Measurements from ENCODE around the gene CERS5. TPM values are rescaled to one million over a fixed set of nuclear protein-coding genes. Genes with fewer than 3 reads are reported as not detected.
A peak's percentile ranks its signal among the peaks of the same experiment; 100 is the strongest.

The CERS5 gene
- total RNA-seq, 1 donor from 2014 or later = 18.9 TPM

DNA sequence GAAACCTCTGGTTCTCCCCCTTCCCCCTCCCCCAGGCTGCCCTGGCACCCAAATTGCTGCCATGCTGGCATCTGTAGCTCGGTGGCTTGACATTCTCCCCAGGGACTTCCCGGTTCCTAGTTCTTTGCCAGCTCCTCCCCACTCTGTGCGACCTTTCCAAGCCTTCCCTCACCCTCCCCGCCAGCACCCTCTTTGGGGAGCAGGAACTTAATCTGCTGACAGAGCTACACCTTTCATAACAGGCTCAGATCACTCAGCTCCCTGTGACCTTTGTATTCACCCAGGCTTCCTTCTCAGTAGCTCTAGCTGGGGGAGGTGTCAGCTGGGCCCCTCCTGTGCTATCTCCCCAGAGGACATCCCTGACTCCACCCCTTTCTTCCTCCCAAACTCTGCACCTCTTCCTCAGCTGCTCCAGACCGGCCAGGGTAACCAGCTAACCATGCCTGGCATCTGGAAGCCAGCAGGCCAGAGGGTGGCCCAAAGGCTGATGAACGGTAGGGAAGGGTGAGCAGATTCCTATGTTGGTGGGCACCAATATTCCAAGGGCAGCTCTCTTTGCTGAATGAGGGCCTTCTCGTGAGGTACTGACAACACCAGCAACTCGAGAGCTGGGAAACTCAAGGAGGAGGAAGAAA lies 56.9 kb downstream of the CERS5 start:
- intact Hi-C loops (cut with DNase I) = loop anchor here (2.0 to 10.0 kb wide), 2 partner anchors 23 to 55 kb away; partner anchors contain the start of gene CERS5

DNA sequence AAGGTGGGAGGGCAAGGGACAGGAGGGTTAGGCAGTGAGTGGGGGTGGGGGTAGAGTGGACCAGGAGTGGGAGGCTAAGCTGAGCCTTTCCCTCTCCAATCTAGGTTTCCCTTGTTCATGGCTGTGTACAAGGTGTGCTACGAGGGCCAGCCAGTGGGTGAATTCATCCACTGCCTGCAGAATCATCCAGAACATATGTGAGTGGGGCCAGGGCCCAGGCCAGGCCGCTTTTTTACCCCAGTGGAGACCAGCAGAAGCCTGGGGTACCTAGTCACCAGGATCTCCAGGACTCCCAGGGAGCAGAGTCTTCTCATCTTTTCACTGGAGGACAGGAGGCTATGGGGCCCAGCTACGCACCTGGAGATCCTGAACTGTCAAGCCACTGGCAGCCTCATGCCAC lies 57.9 kb downstream of the CERS5 start:
- DNase-seq (ENCODE audit: low spot score) = no peak
- intact Hi-C loops (cut with DNase I) = no loop called here

More for the DNA sequence above, 56.9 kb downstream of the CERS5 start:
- no peak for DNase-seq (ENCODE audit: low spot score)

DNA sequence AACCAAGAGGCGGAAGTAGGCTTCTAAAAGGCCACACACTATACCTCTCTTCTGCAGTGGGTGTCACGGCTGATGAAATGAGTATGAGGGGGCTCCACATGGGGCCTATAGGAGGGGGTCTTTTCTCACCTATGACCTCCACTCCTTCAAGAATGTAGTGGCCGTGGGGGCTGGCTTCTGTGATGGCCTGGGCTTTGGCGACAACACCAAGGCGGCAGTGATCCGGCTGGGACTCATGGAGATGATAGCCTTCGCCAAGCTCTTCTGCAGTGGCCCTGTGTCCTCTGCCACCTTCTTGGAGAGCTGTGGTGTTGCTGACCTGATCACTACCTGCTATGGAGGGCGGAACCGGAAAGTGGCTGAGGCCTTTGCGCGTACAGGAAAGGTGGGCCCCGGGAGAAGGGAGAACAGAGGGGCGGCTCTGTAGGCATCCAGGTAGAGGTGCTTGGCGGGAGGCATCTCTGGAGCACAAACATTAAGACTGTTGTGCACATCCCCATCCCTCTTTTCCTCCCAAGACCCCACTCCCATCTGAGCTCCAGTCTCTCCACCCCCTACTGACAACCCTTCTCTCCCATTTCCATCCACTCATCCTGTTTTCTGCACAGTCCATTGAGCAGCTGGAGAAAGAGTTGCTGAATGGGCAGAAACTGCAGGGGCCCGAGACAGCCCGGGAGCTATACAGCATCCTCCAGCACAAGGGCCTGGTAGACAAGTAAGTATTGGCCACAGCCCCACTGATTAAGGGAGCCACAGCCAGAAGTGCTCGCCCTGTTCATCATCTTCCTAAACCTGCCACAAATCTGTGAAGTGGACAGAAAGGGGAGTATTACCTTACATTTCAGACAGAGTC lies 59.5 kb downstream of the CERS5 start:
- intact Hi-C loops (cut with DNase I) = no loop called here
- no peak for DNase-seq (ENCODE audit: low spot score)

DNA sequence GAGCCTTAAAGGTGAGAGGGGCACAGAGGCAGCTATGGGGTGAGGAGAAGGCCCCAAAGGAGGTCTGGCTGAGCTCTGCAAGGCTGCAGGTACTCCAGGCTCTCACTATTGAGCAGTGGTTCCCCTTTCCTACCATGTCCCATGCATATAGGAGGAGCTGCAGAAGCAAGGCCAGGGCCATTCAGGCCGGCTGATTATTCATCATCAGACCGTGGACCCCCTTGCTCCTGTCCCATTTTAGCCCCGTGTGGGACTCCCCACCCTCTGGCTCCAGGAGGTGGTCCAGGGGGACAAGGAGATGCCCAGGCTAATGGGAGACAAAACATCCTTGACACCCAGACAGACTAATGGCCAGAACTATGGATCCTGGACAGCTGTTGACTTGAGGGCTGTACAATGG lies 60.3 kb downstream of the CERS5 start:
- intact Hi-C loops (cut with DNase I) = no loop called here
- DNase-seq (ENCODE audit: low spot score) = no peak

DNA sequence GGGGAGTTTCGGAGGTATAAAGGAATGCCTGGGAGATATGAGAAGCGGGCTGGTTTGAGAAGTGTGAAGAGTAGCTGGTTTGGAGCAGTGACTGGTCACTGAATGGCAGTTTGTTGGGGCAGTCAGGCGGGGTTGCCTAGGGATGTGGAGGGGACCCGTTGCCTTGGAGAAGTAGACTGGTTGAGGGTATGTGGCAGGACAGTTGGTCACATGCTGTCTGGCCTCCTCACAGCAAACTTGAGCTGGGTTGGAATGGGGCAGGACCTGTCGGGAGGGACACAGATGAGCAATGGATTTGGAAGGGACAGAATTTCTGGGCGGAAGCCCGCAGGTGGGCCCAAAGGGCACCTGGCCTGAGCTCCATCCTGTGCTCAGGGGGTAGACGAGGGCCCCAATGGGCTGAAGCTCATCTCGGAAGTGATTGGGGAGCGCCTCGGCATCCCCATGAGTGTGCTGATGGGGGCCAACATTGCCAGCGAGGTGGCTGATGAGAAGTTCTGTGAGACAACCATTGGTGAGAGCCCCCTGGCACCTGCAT lies 61.2 kb downstream of the CERS5 start:
- intact Hi-C loops (cut with DNase I) = no loop called here
- DNase-seq (ENCODE audit: low spot score) = no peak

DNA sequence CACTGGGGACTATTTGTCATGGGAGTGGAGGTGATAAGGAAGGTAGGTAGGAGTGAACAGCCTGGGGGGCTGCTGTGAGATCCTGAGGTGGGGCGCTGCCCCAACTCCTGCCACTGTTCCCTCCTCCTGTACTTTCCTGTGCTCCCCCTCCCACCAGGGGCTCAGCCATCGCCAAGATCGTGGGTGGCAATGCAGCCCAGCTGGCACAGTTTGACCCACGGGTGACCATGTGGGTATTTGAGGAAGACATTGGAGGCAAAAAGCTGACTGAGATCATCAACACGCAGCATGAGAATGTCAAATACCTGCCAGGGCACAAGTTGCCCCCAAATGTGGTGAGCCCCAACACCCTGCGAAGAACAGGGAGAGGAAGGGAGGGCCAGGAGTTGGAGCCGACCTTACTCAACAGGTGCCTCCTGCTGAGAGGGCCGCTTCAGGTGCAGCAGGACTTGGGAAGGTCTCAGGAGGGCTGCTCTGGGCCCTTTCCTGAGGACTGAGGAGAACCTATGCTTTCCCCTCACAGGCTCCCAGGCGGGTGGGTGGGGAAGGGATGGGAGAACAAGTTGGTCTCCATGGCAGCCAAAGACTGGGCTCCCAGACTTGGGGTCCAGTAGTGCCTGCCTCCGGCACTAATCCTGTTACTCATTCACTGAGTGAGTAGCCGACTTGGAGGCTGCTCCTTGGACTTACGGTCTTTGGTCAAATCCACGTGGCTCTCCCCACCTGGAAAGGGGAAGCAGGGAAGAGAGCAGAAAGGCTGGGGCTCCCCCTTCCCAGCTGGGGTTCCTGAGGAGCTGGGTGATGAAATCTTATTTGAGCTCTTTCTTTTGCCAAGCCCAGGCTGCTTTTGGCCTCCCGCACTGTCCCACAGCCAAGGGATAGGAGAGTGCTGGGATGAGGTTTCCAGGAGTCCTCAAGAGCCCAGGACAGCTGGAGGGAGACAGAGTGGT lies 62.5 kb downstream of the CERS5 start:
- no peak for DNase-seq (ENCODE audit: low spot score)
- intact Hi-C loops (cut with DNase I) = no loop called here

DNA sequence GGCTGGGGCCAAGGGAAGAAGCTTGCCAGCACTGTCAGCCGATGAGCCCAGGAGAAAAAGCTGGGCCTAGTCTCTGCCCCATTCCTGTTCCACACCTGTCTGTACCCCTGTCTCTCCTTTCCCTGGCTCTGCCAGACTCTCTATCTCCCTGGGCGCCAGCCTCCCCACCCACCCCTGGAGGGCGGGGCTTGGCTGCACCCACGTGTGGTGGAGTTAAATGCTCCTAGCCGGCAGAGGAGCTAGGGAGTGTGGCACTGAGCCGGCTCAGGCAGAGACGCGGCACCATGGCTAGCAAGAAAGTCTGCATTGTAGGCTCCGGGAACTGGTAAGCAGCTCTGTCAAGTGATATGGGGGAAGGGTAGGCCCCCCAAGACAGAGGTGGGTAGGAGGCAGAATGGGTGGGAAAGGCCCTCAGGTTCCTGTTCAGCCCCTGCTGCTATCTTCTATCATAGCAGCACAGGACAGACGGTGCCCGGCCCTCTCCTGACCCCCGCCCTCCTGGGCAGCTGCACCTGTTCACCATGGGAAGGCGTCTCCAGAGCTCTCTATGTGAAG lies 63.3 kb downstream of the CERS5 start, which contains the start of gene GPD1:
TSS of gene GPD1 (plus strand) at position 242 of the 555 bp plus-strand sequence. CDS start at position 285, 43 bp downstream.
- intact Hi-C loops (cut with DNase I) = no loop called here
- DNase-seq (ENCODE audit: low spot score) = peak; percentile 83

DNA sequence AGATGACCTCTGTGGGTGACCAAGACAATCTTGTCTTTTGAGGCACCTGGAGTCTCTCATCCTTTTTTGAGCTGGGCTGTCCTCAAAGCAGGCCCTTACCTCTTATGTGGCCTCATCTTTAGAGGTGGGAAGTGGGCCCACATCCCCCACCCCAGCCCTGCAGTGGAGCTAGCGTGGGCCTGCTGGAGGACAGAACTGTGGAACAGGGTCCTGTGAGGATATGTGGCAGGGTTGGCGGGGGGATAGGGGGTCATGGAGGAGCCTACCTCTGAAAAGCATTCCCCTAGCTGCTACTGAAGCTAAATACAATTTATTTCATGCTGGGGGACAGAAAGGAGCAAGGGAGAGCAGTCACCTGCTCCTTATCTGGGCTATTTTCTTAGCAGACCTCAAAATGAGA lies 63.8 kb downstream of the CERS5 start:
- intact Hi-C loops (cut with DNase I) = no loop called here
- DNase-seq (ENCODE audit: low spot score) = no peak

DNA sequence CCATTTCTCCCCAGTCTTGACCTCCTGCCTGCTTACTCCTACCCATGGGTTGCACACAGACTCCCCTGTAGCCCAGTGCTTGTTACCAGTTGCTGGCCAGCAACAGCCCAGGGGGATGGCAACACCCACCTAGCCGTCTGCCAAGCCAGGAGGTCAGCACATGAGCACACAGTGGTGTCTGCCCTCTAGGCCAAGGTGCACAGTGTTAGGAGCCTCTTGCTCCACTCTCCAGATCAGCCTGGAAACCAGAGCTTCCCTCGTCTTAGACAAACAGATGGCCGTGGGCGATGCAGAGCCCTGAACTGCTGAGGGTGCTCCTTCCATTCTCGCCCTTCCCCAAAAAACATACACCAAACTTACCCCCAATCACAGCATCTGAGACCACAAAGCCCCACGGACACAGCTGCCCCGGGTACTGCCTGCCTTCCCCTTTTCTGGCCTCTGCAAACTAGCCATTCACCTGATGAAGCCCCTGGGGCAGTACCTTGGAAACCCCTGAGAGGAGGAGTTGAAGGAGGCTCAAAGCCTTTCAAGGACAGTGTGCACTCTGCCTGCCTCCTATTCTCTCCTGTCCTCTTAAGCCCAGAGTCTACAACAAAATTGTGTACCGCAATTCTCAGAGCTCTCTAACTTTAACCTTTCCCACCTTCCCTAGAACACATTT lies 64.4 kb downstream of the CERS5 start:
- intact Hi-C loops (cut with DNase I) = no loop called here
- DNase-seq (ENCODE audit: low spot score) = no peak

DNA sequence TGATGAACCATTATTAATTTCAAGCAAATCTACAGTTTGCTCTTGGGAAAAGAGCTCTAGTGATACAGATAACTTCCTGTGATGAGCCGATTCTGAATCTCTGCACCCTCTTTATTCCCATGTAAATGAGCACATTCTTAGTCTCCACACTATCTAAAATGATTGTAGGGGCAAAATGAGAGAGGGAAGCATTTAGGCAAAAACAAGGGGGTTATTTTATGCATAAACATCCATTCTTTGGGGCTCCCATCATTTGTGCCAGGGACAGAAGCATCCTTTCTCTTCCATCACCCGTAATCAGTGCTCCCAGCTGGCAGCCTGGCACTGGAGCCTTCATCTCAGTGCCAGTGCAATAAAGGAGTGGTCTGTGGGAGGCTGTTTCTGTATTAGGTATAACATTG lies 65.0 kb downstream of the CERS5 start:
- no peak for DNase-seq (ENCODE audit: low spot score)
- intact Hi-C loops (cut with DNase I) = no loop called here

DNA sequence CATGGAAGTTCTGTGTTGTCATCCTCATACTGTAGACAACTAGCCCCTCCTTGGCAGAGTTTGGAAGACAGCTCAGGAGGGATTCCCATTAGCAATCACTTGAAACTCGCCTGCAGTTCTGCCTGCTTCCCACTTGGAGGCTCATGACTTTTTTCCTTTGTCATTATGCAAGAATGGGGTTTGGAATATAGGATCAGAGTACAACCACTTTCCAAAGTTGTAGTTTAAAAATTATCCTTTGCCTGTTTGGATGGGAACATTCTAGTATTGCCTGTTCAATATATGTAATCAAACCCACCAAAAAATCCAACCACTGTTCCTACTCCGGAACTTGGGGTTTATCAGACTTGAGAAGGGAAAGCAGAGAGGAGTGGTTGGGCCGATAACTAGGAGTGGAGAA lies 65.5 kb downstream of the CERS5 start:
- no peak for DNase-seq (ENCODE audit: low spot score)
- intact Hi-C loops (cut with DNase I) = no loop called here

DNA sequence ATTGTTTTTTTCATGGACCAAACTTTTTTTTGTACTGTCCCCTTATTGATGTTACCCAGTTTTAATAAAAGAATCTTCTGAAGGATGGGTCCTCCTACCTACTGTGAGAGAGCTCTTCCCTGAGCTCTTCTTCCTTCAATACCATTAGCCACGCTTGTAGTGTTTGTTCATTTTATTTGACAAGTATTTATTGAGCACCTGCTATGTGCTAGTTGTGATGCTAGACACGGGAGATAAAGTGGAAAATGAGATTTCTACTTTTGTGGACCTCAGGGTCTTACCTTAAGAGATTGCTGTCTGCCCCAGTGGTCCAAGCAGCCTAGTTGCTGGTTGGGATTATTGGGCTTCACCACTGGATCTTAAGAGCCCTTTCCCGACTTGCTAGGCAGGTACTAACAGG lies 66.6 kb downstream of the CERS5 start:
- DNase-seq (ENCODE audit: low spot score) = no peak
- intact Hi-C loops (cut with DNase I) = no loop called here

DNA sequence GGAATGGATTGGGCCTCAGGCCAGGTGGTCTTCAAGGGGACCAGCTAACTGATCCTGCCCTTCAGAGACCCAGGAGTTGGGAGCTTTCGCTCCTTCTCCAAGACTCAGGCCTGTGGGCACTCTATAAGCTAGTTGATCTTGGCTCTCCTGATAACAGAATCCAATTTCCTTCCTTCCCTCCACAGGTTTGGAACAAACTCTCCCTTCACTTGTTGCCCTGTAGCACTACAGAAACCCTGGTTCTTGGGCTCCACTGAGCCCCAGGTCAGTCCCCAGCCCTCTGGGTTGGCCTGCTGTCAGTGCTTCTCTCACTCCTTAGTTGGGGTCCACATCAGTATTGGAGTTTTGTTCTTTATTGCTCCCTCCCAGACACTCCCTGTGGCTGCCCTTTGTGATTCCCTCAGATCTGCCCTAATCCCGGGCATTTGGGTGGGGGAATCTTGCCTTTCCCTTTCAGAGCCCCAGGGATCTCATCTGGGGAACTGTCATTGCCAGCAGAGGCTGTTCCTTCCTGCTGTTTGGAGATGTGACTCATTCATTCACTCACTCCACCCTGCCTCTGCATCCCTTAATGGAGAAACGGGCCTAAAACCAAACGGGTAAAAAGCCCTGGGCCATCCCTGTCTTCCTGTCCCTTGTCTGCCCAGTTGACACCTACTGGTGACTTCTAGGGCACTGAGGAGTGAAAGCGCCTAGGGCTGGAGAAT lies 67.7 kb downstream of the CERS5 start:
- no peak for DNase-seq (ENCODE audit: low spot score)
- intact Hi-C loops (cut with DNase I) = no loop called here

DNA sequence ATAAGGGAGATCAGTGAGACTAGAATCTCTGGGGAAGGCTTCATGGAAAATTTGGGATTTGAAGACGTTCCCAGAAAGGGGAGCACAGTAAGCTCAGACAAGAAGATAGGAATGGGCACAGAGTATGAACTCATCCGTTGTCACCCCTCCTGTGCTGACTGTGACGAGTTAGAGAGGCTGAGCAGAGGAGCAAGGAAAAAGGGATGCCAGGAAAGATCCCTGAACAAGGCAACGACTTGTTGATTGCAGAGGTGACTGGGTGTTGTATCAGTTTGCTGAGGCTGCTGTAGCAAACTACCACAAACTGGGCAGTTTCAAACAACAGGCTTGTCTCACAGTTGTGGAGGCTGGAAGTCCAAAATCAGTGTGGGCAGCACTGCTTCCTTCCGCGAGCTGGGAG lies 69.2 kb downstream of the CERS5 start:
- intact Hi-C loops (cut with DNase I) = no loop called here
- DNase-seq (ENCODE audit: low spot score) = no peak

DNA sequence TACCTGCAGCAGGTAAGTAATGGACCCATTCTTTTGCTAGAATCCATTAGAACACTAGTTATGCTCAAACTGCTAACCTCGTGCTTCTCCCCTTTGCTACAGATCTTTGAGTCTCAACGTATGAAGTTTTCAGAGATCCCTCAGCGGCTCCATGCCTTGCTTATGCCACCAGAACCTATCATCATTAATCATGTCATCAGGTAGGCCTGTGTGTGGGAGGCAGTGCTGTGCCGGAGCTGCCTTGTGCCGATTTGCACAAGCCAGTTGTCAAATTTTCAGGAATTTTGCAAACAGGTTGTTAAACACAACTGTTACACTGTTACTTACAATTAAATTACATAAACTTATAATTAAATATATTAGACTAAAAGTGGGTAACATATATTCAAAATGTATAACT lies 76.8 kb downstream of the CERS5 start:
- no peak for DNase-seq (ENCODE audit: low spot score)
- intact Hi-C loops (cut with DNase I) = no loop called here

DNA sequence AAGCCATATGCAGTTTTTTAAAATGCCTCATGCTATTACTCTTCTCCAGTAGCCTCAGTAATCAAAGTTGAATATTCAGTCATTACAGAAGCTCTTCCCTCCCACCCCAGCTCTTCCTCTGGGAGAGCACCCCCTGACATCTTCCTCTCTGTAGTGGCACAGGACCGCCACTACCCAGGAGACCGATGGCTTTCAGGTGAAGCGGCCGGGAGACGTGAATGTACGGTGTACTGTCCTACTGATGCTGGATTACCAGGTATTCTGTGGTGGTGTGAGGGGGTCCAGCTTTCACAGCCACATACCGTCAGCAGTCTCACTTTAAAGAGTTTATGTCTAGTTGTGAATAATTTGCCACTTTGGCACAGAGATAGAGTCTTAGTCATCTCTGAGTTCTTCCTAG lies 77.4 kb downstream of the CERS5 start:
- DNase-seq (ENCODE audit: low spot score) = no peak
- intact Hi-C loops (cut with DNase I) = no loop called here

DNA sequence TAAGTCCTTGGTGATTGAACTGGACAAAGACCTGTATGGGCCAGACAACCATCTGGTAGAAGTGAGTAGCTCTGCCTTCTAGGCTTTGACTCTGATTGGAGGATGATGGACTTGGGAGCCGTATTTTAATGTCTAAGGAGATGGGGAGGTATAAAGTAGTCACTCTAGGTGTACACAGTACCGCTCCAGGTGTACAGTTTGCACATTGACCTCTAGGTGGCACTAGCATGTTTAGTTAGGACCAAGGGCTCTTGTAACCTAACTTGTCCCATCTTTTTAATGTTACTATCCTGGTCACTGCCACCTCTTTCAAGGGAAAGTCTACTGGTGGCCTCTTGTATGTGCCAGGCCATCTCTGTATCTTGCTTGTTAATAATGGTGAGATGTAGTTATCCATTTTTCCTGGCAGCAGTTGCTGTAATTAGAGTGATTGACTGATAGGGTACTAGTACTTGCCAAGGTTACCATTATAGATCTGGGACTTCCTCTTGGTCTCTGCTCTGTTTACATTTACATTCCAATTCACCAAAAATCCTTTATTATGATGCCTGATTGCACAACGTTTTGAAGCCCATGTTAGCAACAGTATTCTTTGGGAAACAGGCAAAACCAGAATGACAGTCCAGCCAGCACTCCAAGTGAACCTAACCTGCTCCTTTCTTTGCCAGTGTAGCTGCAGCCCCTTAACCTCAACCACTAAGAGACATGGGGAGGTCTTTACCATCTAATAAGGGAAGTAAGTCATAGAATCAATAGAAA lies 78.4 kb downstream of the CERS5 start:
- no peak for DNase-seq (ENCODE audit: low spot score)

DNA sequence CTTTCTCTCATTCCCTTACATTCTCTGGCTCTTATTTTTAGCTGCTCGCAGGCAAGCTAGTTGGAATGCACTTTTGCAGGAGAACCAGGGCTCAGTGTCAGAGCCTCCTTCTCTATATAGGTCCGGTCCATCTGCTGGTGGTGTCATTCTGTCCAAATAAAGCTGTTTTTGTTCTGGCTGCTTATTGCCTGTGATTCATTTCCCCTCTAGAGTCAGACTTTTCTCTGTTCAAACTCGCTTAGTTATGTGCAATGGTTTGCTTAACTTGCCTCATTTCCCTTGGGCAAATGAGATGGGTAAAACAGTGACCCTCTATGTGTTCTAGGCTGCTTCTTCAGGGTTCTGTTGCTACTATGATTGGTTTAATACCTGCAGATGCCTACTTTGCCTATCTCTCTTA lies 79.2 kb downstream of the CERS5 start:
- intact Hi-C loops (cut with DNase I) = loop anchor here (2.0 kb wide), 1 partner anchor 23 kb away; no protein-coding TSS in a partner anchor
- no peak for DNase-seq (ENCODE audit: low spot score)

More for the DNA sequence above, 78.4 kb downstream of the CERS5 start:
- intact Hi-C loops (cut with DNase I) = no loop called here
